ENCODE measurements around the gene DAB2IP.

Gene DAB2IP

DNA sequence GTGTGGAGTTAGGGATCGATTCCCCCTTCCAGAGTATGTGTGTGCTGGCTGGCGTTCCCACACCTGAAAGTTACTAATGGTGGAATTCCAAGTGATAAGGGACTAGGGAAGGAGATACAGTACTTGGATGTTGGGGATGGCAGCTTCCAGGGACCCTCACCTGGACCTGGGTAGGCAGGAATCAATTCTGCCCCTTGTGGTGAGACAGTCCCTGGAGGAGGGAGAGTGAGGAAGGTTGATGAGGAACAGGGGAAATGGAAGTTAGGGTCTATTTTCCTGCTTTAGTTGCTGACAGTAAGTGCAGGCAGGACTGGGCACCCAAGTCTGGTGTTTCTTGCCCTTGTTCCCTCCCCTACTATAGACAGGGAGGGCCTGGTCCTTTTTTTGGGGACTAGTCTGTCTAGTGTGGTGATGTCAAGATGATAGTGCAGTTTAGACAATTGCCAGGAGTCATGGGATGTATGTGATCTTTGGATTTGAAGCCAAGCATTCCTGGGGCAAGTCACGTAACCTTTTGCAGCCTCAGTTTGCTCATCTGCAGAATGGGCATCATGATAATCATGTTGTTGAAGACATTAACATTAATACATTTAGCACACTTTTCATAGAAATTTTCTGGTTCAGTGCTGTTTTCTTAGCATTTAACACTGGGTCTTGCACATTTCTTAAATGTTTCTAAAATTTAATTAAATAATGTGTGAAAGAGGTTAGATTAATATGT lies 51.7 kb downstream of the DAB2IP start:
- no peak for DNase-seq (ENCODE audit: low spot score)

DNA sequence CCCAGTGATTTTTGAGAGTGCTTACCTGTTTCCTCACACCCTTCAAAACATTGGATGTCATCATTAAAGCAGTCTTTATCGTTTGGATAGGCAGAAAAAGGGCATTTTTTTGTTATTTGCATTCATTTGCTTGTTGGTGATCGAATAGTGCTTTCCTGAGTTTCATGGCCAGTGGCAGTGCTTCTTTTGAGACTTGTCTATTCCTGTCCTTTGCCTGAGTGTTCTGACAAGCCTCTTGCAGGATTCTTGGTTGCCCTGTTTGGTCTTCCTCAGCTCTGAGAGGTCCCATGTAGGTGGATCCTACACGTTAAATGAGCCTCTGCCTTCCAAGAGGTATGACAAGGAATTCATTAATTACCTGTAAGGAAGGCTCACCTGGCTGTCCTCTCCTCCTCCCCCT lies 52.8 kb downstream of the DAB2IP start:
- no peak for DNase-seq (ENCODE audit: low spot score)

DNA sequence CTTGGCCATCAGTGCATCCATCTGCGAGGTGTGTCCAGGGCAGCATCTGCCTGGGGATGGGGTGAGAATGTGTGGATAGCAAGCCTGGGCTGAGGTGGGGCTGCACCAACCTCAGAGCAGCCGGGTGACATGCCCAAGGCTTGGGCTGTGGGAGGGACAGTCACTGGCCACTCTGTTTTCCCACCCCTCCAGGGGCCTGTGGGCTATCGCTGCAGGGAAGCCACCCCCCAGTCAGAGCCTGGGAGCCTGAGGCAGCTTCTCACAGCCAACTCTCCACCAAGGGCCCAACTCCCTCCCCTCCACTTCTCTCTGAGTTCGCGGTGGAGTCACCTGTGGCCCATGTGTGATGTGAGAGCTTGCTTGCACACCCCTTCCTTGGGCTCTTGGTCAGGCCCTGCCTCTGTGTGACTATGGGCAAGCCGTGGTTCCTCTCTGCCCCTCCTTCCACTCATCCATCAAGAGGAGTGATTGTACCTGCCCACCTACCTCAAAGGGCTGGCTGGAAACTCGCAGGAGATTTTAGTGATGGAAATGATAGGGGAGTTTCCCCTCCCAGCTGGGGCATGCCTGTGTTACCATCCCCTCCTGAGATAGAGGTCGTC lies 54.8 kb downstream of the DAB2IP start:
- no peak for DNase-seq (ENCODE audit: low spot score)

DNA sequence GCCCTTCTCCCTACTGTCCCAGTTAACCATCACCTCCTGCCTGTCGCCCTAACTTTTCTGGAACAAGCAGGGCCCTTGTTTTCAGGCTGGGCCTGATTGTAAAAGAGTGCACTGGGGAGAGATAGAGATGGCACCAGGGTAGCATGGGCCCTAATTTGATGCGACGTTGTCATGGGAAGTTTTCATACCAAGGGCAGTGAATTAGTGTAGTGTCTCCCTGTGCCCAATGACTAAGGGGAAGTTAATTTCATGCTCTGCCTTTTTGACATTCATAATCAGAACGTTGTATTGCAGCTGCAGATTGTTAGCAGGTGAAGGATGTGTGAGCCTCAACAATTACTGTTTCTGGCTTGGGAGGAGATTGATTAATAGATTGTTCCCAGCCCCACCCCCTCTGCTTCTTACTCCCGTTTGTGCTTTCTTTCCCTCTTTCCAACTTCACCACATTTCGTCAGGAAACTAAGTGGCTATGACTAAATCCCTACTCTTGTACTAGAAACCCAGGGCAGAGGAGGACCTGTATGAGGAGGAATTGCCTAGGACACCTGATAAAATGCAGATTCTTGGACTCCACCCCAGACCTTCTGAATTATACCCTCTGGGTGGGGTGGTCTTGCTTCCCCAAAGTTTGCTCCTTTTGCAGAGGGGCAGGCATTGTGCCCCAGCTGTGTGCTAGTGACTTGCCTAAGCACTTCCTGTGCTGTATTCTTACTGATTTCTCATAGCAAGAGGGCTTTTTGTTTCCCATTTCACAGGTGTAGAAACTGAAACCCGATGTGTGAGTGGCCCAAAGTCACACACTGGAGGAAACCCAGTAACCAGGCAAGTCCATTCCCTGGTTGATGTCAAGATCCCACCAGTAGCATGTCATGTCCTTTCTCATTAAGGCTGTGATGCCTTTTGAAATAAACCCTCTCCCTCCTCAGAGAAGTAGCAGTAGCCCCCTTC lies 56.3 kb downstream of the DAB2IP start:
- no peak for DNase-seq (ENCODE audit: low spot score)

DNA sequence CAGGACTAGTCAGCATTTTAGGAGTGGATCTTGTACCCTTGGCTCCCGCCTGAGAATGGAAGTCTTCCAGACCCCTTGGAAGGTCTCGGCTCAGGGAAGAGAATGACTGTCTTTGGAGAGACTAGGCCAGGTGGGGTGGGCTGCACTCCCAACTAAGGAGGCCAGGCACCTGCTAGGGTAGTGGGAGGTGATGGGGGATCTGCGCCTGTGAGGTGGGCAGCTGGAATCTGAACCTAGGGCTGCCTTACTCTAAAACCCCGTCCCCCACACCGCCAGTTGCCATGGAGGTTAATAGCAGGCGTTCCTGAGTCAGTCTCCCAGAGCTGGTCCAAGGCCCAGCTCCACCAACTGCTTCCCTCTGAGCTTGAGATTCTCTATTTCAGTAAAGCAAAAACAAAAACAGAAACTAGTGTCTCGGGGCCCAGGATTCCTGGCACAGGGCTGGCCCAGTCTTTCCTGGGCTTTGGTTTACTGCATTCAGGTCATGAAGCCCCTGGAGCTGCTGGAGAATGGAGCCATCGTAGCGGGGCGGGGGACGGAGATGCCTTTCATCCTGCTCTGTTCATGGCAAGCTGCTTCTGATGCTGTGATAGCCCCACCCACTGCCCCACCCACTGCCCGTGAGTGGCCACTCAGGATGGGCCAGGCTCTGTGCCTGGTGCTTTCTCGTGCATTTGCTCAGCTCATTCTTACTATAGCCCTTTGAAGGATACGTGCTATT lies 57.5 kb downstream of the DAB2IP start:
- DNase-seq (ENCODE audit: low spot score), result no peak

DNA sequence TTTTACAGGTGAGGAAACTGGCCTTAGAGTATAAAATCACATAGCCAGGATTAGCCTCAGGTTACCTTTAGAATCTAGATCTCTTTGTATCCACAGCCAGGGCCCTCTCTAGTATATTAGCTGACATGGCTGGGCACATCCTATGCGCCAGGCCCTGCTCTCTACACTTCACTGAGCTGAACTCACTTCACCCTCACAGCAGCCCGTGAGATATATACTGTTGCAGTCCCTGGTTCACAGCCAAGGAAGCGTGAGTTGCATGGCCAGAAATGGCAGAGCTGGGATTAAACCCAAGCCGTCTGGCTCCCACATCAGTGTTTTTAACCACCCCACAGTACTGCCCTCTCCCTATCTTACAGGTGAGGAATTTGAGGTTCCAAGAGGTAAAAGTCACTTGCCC lies 58.4 kb downstream of the DAB2IP start:
- DNase-seq (ENCODE audit: low spot score), result no peak

DNA sequence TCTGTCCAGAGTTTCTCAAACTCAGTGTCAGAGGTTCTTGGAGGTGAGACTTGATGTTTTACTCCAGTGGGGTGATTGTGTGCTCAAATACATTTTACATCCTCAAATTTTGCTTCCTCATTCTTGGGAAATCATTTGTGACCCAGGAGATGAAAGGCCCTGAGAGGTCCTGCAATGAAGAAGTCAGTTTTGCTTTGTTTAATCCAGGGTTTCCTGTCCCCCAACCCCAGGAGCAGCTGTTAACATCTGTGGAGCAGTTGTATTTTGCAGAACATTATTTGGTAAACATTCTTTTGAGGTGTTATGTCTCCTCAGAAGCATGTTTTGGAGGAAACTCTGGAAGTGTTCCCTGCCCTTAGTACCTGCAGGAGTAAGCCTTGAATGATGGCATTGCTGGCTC lies 59.8 kb downstream of the DAB2IP start:
- no peak for DNase-seq (ENCODE audit: low spot score)

DNA sequence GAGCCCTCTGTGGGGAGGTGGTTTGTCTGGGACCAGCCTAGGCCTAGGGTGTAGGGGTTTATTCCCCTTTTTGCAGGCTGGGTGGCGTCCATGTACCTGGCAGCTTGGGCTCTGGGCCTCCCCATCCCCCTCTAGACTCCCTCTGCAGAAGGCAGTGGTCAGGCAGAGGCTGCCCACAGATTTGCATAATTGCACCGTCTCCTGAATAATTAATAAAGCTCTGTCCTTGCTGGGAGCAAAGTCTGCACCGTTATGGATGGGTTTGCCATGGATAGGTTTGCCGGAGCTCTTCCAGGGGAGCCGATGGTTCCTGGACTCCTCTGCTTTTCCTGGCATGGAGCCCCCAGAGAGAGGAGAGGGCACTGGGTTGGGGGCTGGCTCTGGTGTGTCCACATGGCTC lies 60.4 kb downstream of the DAB2IP start:
- no peak for DNase-seq (ENCODE audit: low spot score)

DNA sequence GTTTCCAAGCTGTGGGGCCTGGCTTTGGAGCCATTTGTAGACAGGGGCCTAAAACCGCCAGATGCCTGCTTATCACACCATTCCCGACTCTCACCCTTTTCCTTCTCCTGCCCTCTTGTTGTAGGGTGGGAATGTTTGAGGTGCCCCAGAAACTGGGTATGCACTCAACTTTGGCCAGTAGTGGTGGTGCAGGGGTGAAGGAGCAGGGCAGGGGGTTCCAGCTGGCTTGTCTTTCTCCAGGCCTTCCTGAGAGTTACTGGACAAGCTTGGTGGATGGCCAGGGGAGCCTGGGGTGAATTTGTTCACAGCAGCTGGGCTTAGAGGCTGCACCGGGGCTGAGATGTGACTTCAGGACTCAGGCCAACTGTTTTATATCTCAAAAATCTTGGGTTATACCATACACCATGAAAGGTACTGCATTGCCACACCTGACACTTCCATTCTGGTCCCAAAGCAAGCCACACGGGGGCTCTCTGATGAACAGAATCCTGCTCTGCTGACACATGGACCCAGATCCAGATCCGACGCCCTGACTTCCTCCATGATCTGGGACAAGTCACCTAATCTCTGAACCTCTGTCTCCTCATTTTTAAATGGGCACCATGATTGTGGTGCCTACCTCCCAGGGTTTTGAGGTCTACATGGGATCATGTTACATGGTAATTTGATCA lies 62.1 kb downstream of the DAB2IP start:
- no peak for DNase-seq (ENCODE audit: low spot score)

DNA sequence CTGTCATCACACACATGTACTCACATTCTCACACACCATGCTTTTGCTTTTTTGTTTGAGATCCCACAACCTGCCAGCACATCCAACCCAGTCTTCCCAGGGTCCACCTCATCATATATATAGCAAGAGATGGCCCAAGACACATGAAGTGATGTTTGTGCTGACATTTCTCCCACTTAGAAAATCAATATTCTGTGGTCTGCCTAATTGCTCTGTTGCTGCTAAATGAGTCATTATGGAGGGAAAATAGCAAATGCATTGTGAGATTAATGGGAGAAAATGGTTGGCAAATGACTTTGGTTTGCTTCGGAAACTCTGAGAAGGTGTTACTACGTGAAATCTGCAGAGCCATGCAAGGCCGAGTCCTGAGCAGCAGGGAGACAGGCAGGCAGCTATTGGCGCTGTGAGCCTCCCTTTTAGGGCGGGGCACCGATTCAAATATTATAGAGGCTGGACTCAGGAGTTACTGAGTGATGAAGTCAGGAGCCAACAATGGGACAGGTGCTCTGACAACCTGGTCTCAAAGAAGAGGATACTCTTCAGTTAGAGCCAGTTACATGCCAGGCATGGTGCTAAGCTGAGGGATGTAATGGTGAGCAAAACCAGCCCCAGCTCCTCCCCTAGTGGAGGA lies 62.8 kb downstream of the DAB2IP start:
- DNase-seq (ENCODE audit: low spot score), result no peak

DNA sequence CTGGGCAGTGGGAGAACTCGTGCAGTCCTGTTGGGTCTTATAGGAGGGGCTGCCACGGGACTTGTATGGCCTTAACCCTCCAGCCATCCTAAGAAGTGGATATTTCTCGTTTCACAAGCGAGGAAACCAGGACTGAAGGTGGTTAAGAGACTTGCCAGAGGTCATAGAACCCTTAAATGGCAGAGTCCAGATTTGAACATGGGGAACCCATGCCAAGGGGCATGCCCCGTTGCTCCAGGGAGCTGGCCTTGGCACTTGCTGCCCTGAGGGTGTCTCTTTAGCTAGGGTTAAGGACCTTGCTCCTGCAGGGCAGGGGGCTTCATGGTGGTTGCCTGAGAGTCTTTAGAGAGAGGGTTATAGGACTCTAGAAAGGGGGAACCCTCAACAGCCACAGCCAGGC lies 63.4 kb downstream of the DAB2IP start:
- DNase-seq (ENCODE audit: low spot score), result no peak

DNA sequence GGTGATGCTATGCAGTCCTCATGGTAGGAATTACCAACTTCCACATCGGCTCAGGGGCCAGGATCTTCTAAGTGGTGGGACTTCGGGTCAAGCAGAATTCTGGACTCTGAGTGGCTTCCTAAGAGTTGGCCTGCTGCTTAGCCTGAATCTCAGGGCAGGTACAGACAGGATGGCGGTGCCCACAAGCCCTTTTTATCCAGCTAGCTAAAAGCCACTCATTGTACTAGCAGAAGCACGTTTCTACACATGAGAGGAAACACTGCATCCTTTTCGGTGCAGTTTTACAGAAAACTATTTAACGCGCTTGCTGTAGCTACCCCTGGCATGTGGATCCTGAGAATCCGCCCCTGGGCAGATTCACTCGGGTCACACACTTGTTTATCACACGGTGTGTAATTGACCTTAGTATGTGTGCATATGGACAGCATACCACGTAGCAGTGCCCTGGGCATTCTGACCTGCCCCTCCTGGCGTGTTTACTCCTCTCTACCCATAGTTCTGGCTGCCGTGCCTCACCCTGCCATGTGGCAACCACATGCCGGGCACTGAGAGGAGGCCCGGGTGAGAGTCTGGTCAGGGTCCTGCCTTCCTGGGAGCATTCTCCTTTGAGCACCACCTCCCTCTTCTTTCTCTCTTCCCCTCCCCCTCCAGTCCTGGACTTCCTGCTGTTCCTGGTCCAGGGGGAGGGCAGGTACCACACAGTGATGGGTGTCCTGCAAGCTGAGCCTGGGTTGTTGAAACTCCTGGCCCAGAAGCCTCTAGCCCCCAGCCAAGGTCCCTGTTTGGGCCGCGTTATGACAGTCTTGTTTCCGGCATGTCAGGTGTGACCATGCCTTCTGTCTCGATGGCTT lies 65.9 kb downstream of the DAB2IP start:
- DNase-seq (ENCODE audit: low spot score), result no peak

DNA sequence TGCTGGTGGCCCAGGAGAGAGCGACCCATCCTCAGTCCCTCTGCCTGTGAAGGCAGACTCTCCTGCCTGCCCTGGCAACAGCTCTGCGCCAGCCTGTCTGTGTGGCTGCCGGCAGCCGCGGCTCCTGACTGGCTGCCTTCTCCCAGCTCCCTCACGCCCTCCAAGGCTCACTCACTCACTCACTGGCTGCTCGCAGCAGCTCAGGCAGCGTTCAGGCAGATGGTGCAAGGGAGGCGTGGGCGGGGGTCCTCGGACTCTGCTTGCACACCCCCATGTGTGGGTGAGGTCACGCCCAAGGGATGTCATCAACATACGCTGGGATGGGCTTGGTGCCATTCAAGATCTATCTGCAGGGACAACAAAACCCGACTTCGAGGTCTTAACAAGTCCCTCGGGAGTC lies 66.7 kb downstream of the DAB2IP start:
- DNase-seq (ENCODE audit: low spot score), result no peak

DNA sequence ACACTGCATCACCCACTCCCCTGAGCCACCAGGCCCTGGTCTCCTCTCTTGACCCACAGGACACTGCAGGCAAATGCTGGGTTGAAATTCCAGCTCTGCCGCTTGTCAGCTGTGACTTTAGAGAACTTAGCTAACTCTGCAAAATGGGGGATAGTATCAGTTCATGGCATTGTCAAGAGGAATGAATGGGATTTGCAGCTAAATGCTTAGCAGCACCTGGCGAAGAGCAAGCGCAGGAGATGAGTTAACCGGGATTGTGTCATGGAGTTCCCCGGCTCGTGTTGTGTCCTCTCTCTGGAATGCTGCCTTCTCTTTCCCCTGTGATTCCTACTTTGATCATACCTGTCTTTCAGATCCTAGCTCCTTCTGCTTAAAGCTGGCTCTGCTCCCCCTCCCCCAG lies 67.1 kb downstream of the DAB2IP start:
- DNase-seq (ENCODE audit: low spot score), result no peak

DNA sequence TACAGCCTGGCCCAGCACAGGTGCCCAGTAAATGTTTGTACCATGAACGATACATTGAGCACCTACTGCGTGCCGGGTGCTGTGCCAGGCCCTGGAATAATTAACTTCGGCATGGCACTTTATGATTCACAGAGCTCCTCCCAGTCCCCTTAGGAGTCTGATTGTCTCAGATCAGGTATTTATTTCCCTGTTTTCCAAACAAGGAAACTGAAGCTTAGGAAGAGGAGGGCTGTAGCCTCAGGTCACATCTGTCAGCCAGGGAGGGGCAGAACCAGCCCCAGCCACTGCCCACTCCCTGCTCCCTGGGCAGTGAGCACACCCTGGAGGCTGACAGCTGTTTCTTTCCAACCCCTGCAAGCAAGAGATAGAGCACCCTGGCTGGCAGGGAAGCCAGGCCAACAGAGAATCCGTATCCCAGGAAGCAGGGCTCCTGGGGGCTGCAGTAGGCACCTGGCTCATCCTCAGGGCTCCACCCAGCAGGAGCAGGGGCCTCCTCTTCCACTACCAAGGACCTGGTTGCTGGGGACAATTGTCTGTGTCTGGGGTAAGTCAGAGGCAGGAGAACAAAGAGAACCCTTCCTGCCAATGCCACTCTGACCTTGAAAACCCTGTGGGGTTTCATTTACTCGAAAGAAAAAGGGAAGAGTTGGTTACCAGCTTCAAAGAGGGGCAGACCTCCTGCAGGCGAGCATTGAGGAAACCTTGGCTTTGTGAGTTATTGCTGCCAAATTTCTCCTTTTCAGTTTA lies 69.0 kb downstream of the DAB2IP start:
- DNase-seq (ENCODE audit: low spot score), result no peak

DNA sequence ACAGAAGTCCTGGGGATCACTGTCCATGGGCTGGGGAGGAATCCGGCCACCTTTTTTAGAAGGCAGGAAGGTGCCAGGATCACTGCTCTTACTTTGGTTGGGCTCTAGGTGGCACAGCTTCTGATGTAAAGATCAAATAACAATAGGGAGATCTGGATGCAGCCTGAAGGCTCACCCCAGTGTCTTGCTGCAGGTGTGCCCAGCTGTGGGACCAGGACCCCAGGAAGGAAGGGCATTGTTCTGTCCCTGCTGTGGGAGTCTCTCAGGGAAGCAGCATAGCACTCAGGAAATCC lies 69.6 kb downstream of the DAB2IP start:
- no peak for DNase-seq (ENCODE audit: low spot score)

DNA sequence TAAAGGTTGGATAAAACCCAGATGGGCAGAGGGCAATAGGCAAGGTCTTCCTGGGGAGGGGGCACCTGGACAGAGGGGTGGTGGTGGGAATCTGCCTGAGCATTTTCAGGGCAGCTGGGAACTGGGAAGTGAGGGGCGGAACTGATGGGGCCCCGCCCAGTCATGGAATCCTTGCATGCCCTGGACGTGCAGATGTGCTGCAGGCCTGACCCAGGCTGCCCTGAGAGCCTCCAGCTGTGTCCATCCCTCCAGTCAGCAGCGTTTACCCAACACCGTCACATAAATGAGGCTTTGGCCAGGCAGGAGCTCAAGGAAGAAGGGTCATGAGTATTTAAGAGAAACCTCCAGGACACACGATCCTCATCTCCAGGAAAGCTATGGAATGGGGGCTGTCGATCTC lies 70.3 kb downstream of the DAB2IP start:
- no peak for DNase-seq (ENCODE audit: low spot score)

DNA sequence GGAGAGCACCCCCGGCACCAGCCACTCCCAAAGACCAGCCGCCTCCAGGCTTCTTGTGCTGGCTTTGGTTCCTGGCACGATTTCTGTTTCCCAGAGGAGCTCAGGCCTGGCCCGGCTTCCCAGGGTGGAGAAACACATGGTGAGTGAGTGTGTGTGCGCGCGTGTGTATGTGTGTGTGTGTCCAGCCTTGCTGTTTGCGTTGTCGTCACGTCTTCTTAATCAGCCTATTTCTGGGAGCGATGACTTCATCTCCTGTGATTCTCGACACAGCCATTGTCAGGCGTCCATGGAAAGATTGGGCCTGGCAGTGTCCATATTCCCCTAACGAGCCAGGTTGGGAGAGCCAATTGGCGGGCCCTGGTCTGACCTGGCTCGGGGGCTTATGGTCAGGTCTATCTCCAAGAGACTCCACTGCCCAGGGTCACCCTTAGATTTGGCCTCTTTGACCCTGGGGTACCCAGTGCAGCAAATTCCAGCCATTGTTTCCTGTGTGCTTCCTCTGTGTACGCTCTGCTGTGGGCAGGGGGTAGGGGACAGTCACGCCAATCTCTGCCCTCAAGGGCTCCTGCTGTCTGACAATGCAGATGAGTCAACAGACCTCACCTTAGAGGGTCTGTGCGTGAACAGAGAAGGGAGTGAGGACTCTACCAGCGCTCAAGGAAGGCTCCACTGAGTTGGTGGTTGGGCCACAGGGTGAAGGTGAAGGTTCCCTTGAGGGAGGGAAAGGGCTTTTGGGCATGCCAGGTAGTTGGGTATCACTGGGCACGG lies 73.8 kb downstream of the DAB2IP start:
- DNase-seq (ENCODE audit: low spot score), result no peak
